Activated T-cell treated with anti-CD3 and anti-CD28 coated beads for 24 hours (primary cell): ENCODE measurements around the gene OR4C46.
"Not testable (repeated sequence)": the region's sequence is repeated elsewhere in the genome, so short reads cannot be mapped to it uniquely, and the experiment has no call there.

Experiments used
- DNase-seq: peaks from one replicate; pipeline ENCODE4 v3.0.0-alpha.2; 2020; ENCODE audit warnings: low read depth

Gene OR4C46

DNA sequence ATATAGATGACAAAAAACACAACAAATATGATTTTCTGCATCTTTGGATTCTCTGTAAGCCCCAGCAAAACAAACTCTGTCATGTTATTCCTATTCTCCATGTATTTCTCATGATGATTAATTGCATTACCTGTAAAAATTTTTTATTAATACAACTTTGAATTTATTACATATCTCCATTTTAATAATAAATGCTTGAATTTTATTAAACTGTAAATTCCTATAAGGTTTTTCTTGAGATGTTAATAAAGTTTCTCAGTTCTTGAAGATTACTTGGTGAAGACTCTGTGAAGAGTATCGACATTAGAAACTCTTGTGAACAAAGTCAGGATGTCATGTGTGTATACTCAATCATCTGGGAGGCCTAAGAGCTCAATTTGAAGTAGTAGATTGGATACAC lies at the start of gene OR4C46:
Gene OR4C46, minus strand, starts transcription at position 101 of the 400 bp plus-strand sequence. Its CDS starts 0 bp downstream, at position 101.
- DNase-seq: no peak

- DNase-seq: not testable (repeated sequence)
Observed at GRCh38 chr11:54645606-54646005, 41.8 kb upstream of the OR4C46 start.

DNA sequence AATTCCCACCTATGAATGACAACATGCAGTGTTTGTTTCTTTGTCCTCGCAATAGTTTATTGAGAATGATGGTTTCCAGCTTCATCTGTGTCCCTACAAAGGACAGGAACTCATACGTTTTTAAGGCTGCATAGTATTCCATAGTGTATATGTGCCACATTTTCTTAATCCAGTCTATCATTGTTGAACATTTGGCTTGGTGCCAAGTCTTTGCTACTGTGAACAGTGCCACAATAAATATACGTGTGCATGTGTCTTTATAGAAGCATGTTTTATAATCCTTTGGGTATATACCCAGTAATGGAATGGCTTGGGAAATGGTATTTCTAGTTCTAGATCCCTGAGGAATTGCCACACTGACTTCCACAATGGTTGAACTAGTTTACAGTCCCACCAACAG lies 42.4 kb downstream of the OR4C46 start:
- DNase-seq: not testable (repeated sequence)

GRCh38 chr11:54558919-54559318 lies 44.9 kb downstream of the OR4C46 start:
- DNase-seq: no peak

DNA sequence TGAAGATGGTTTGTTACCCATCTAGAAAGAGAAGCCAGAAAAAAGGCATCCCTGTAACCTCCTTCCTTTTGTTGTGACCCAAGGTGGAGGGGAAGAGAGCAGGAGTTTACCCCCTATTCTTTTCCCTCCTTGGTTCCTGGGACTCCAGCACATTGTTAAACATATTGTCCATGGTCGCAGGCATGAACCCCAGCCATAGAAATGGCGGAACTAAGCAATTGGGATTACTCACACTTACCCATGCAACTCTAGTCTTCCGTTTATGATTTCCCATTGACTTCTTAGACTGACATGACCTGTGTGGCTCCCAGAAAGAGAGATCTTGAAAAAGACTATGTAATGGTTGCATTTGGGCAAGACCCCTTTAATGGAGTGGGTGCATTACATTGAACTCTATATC lies 45.4 kb downstream of the OR4C46 start:
- DNase-seq: no peak
